Ascending aorta (tissue), 2 donors: ENCODE data around the gene ROPN1B. TPM values are rescaled to one million over a fixed set of nuclear protein-coding genes. Genes with fewer than 3 reads are reported as not detected.

Experiments used
- DNase-seq, 2 donors: peaks; one replicate each; pipeline ENCODE4 v3.0.0-alpha.2; 2019; ENCODE audit warnings: low spot score in 2 of 2
- H3K27ac ChIP-seq, 2 donors: fragments of 200-600 bp; sonication (generic); one replicate each; pipeline ENCODE4 v1.5.1; 2016 to 2017; ENCODE audit warnings: mild to moderate bottlenecking in 1 of 2
- H3K27me3 ChIP-seq: fragments of 200-600 bp; sonication (generic); one replicate; pipeline ENCODE4 v1.5.1; 2017
- H3K36me3 ChIP-seq, 2 donors: fragments of 200-600 bp; sonication (generic); one replicate each; pipeline ENCODE4 v1.5.1; 2016
- H3K4me1 ChIP-seq, 2 donors: fragments of 200-600 bp; sonication (generic); one replicate each; pipeline ENCODE4 v1.5.1; 2016 to 2017; ENCODE audit warnings: mild to moderate bottlenecking in 1 of 2
- H3K4me3 ChIP-seq, 2 donors: fragments of 200-600 bp; sonication (generic); one replicate each; pipeline ENCODE4 v1.5.1; 2016 to 2017; ENCODE audit warnings: mild to moderate bottlenecking in 1 of 2
- H3K9me3 ChIP-seq, 2 donors: fragments of 200-600 bp; sonication (generic); one replicate each; pipeline ENCODE4 v1.5.1; 2016
- intact Hi-C: fragments of 100-400 bp; cut with DNase I; formaldehyde crosslinking; loops from one replicate; pipeline ENCODE4 v1.15.1; 2023
- total RNA-seq: library from RNA; depleted of rRNA; stranded (reverse); fragments of >200 nt; gene quantifications from one replicate; pipeline ENCODE4 v1.1.0, GENCODE V29; 2016
- TF ChIP-seq, protein P1 (sequence below), 3 experiments: fragments of 200-600 bp in 2 of 3; fragments of 450-650 bp in 1 of 3; sonication (generic) in 2 of 3; IDR thresholded peaks; one replicate each; pipeline ENCODE4 v1.5.1; 2016 to 2019; ENCODE audit warnings: antibody characterized with exemption in 3 of 3, mild to moderate bottlenecking in 1 of 3, moderate library complexity in 1 of 3

Gene ROPN1B
- total RNA-seq, 1 donor from 2014 or later, result not detected

DNA sequence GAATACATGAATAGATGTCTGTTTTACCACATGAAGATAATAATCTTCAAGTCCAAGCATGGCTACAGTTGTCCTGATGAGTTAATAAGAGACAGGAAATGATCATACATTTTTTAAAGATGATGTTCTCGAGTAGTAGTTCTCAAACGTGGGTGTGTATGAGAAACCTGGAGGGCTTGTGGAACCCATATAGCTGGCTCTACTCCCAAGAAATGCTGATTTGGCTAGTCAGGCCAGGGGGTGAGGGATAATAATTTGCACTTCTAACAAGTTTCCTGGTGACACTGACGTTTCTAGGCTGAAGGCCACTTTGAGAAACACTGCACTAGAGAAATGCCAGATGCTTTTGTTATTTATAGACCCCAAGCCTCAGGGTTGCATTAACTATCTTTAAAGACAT is 37.0 kb downstream of the ROPN1B start:
- intact Hi-C loops, result no loop called here
- no peak overlapping the region for H3K4me3 ChIP-seq
- H3K27ac ChIP-seq, result no peak overlapping the region
- H3K4me1 ChIP-seq, result no peaks in the 10 kb centered on the region
- peaks cover 22 to 56% of the 10 kb centered on the region in 2 donors for H3K36me3 ChIP-seq
- no peaks in the 10 kb centered on the region for H3K27me3 ChIP-seq
- no peak for DNase-seq
- peaks cover 0 to 9% of the 10 kb centered on the region in 2 donors for H3K9me3 ChIP-seq
- TF ChIP-seq, protein P1, sequence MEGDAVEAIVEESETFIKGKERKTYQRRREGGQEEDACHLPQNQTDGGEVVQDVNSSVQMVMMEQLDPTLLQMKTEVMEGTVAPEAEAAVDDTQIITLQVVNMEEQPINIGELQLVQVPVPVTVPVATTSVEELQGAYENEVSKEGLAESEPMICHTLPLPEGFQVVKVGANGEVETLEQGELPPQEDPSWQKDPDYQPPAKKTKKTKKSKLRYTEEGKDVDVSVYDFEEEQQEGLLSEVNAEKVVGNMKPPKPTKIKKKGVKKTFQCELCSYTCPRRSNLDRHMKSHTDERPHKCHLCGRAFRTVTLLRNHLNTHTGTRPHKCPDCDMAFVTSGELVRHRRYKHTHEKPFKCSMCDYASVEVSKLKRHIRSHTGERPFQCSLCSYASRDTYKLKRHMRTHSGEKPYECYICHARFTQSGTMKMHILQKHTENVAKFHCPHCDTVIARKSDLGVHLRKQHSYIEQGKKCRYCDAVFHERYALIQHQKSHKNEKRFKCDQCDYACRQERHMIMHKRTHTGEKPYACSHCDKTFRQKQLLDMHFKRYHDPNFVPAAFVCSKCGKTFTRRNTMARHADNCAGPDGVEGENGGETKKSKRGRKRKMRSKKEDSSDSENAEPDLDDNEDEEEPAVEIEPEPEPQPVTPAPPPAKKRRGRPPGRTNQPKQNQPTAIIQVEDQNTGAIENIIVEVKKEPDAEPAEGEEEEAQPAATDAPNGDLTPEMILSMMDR (IDR thresholded peaks at IDR 0.05), result no peak

DNA sequence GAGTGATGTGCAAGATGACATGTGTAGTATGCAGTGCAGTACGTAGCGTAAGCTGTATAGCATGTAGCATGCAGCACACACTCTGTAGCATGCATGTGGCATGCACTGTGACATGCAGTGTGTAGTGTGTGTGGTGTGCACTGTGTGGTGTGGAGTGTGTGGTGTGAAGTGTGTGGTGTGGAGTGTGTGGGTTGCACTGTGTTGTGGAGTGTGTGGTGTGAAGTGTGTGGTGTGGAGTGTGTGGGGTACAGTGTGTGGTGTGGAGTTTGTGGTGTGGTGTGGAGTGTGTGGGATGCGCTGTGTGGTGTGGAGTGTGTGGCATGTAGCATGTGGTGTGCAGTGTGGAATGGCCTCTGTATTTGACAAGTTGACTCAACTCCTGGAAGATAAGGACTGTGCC is 39.2 kb downstream of the ROPN1B start:
- Histone ChIP-seq H3K9me3 (no peaks in the 10 kb centered on the region), H3K27ac (no peak overlapping the region), H3K36me3 (peaks cover 29 to 76% of the 10 kb centered on the region in 2 donors), H3K27me3 (no peaks in the 10 kb centered on the region), H3K4me1 (no peaks in the 10 kb centered on the region), H3K4me3 (no peak overlapping the region)
- intact Hi-C loops, result no loop called here
- DNase-seq, result no peak
- TF ChIP-seq, protein P1 (IDR thresholded peaks at IDR 0.05), result no peak

DNA sequence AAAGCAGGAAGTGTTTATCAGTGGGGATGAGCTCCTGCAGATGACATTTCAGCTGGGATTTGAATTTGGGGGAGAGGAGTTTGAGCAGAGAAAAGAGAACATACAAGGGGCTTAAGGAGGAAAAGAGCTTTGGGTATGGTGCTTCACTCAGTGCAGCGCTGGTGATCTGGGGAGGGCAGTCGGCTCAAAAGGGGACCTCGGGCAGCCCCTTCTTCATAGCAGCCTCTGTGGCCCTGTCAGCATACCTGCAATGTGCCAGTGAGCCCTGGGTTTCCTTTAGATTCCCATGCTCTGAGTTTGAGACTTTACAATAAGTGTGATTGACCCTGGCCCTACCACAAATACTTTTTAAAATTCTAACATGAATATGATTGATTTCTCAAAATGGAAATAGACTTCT is 40.2 kb downstream of the ROPN1B start:
- intact Hi-C loops, result no loop called here
- no peak overlapping the region for H3K4me3 ChIP-seq
- no peak for DNase-seq
- no peaks in the 10 kb centered on the region for H3K4me1 ChIP-seq
- H3K36me3 ChIP-seq, result peaks cover 29 to 84% of the 10 kb centered on the region in 2 donors
- H3K27me3 ChIP-seq, result no peaks in the 10 kb centered on the region
- TF ChIP-seq, protein P1 (IDR thresholded peaks at IDR 0.05), result no peak
- no peaks in the 10 kb centered on the region for H3K9me3 ChIP-seq
- H3K27ac ChIP-seq, result no peak overlapping the region

DNA sequence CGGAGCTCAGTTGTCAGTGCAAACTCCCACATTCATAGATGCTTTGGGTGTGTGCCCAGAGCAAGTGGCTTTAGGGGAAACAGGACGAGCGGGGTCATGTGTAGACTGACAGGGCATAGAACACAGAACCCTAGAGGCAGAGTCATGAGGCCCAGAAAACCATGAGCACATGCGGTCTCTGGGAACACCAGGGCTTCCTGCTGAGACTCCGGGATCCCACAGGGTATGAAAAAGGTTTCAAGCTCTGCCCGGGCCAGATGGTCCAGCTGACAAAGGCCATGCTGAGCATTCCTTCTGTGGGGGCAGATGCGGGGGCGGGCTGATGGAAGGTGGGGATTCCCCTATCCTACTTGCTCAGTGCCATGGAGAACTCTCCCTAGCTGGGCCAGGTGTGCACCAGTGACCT is 44.8 kb downstream of the ROPN1B start:
- intact Hi-C loops, result no loop called here
- Histone ChIP-seq H3K27ac (no peak overlapping the region), H3K36me3 (peaks cover 8 to 71% of the 10 kb centered on the region in 2 donors), H3K4me3 (no peak overlapping the region), H3K4me1 (no peaks in the 10 kb centered on the region), H3K9me3 (no peaks in the 10 kb centered on the region), H3K27me3 (no peaks in the 10 kb centered on the region)
- no peak for DNase-seq
- TF ChIP-seq, protein P1 (IDR thresholded peaks at IDR 0.05), result no peak

DNA sequence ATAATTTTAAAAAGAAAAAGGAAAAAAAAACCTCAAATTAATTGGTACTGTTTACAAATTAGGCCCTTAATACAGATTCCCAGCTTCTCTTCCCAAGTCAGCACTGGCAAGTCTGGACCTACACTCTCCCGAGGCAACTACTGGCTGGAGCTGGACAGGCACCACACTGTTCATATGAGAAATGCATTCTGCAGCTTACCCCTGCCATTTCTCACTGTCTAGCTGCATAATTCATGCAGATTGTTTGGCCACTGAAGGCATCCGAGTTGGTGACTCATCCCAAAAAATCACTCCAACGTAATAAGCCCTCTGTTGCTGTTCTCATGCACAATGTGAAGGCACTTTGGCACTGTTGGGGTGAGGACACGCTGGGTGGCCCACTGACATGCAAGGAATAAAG is 45.3 kb downstream of the ROPN1B start:
- no peaks in the 10 kb centered on the region for H3K27me3 ChIP-seq
- TF ChIP-seq, protein P1 (IDR thresholded peaks at IDR 0.05), result no peak
- no peak for DNase-seq
- no peak overlapping the region for H3K27ac ChIP-seq
- H3K9me3 ChIP-seq, result no peaks in the 10 kb centered on the region
- intact Hi-C loops, result no loop called here
- H3K36me3 ChIP-seq, result peaks cover 6 to 66% of the 10 kb centered on the region in 2 donors
- H3K4me1 ChIP-seq, result no peaks in the 10 kb centered on the region
- no peak overlapping the region for H3K4me3 ChIP-seq

DNA sequence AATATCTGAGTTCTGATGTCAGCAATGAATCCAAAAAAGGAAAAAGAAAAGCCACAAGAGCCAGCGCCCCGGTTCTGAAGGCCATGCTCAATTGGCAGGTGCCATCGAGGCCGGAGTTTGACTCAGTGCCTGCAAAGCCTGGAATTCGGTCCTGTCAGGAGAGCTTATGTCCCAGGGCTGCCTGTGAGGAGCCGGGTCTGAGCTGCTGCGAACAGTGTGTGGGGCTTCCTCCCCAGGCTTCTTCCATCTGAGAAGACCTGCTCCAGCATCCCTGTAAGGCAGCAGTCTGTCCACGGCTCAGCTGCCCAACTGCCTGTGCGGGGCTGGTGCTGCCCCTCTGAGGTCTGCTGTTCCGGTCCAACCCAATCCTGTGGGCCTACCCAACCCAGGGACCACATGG is 46.1 kb downstream of the ROPN1B start:
- intact Hi-C loops, result no loop called here
- Histone ChIP-seq H3K27ac (no peak overlapping the region), H3K4me1 (no peaks in the 10 kb centered on the region), H3K36me3 (peaks cover 6 to 61% of the 10 kb centered on the region in 2 donors), H3K4me3 (no peak overlapping the region), H3K9me3 (no peaks in the 10 kb centered on the region), H3K27me3 (no peaks in the 10 kb centered on the region)
- DNase-seq, result no peak
- TF ChIP-seq, protein P1 (IDR thresholded peaks at IDR 0.05), result no peak
